Measurements from ENCODE around the gene TAS2R60. TPM values are rescaled to one million over a fixed set of nuclear protein-coding genes. Genes with fewer than 3 reads are reported as not detected.

Gene TAS2R60
- total and polyA plus RNA-seq, 2 of the 4 experiments (the other 2 are of a cell fraction) = not detected

- Histone ChIP-seq H3K4me2 (ENCODE audit: low read depth, low read length) (0 out of 2 replicates have a peak overlapping the region, but pooled peaks have one; percentile 20), H3K23ac (ENCODE audit: low read depth, low read length) (no peak overlapping the region), H2AK5ac (ENCODE audit: low read depth, low read length) (peak overlapping the region; percentile 72; the same call in 1 of the 2 replicates), H4K5ac (ENCODE audit: low read depth, low read length) (peak overlapping the region; percentile 23; the same call in 1 of the 2 replicates), H4K8ac (ENCODE audit: low read depth in 2 of 2, low read length in 2 of 2) (peak overlapping the region; percentile 79 to 85; a peak in 3 of 4 replicates), H3K27me3 (ENCODE audit: control insufficient read depth, insufficient read depth, low read length) (no peaks in the 10 kb centered on the region), H4K20me1 (ENCODE audit: insufficient read depth, low read length) (no peaks in the 10 kb centered on the region; the same call in 1 of the 2 replicates), H2AFZ (replicated peaks; ENCODE audit: low read length, poor library complexity) (peak overlapping the region; percentile 71), H3K4me3 (ENCODE audit: insufficient read depth, low read depth, low read length) (no peak overlapping the region), H3K56ac (ENCODE audit: extremely low read depth, insufficient read depth, low read length) (0 out of 2 replicates have a peak overlapping the region, but pooled peaks have one; percentile 9), H3K9me3 (ENCODE audit: control insufficient read depth, insufficient read depth, low read length) (no peaks in the 10 kb centered on the region; the same call in 1 of the 2 replicates), H3K27ac (ENCODE audit: insufficient read depth, low read length) (no peak overlapping the region), H3K18ac (ENCODE audit: low read depth, low read length) (peak overlapping the region; percentile 54; the same call in 1 of the 2 replicates), H3K9me1 (ENCODE audit: insufficient read depth, low read length) (peaks cover 8% of the 10 kb centered on the region), H2BK20ac (ENCODE audit: low read depth, low read length) (peak overlapping the region; percentile 77), H2BK5ac (ENCODE audit: low read depth, low read length, poor library complexity, severe bottlenecking) (peak overlapping the region; percentile 79), H3K9ac (ENCODE audit: low read depth, low read length) (no peak overlapping the region), H3K4ac (ENCODE audit: low read depth, low read length) (peak overlapping the region; percentile 68; the same call in 1 of the 2 replicates), H3K79me1 (ENCODE audit: low read depth in 1 of 2, low read length in 2 of 2) (no peaks in the 10 kb centered on the region), H3K14ac (replicated peaks; ENCODE audit: low read depth, low read length) (peak overlapping the region; percentile 46), H2BK120ac (ENCODE audit: low read depth, low read length) (peak overlapping the region; percentile 92), H2BK15ac (ENCODE audit: low read depth, low read length) (peak overlapping the region; percentile 79; the same call in 1 of the 3 replicates), H3K36me3 (ENCODE audit: control insufficient read depth, insufficient read depth, low read length) (no peaks in the 10 kb centered on the region), H3K4me1 (ENCODE audit: control insufficient read depth, insufficient read depth, low read length) (peaks cover 14% of the 10 kb centered on the region), H2AK9ac (replicated peaks; ENCODE audit: low read depth, low read length, poor library complexity) (no peak overlapping the region), H4K91ac (ENCODE audit: insufficient read depth, low read depth, low read length) (peak overlapping the region; percentile 61)
- ATAC-seq (ENCODE audit: low read depth) (no peak), DNase-seq (no peak)
- BruUV-seq (replicated peaks) = no TSS peak
- ChIA-PET CTCF (interaction anchor here (0.6 kb wide), 1 partner anchor 28 kb away, joined by 3 read pairs; no protein-coding TSS in a partner anchor), POLR2A (ENCODE audit: unreplicated experiment) (no interaction called here)
- WGBS, 2 experiments (ENCODE audit: extremely low coverage in 2 of 2, insufficient read length in 1 of 2) = no CpG with 5 or more reads among the region's 3 CpGs
- TF ChIP-seq MAZ (IDR thresholded peaks at IDR 0.05; ENCODE audit: borderline replicate concordance, low read depth, low read length) (no peak), RAD21 (IDR thresholded peaks at IDR 0.05; ENCODE audit: low read length) (no peak), SMC3 (IDR thresholded peaks at IDR 0.05; ENCODE audit: low read depth, low read length) (no peak), POLR2A (IDR thresholded peaks at IDR 0.05; ENCODE audit: low read depth, low read length) (no peak), MXI1 (IDR thresholded peaks at IDR 0.05; ENCODE audit: borderline replicate concordance, low read depth, low read length) (no peak)
- dilution Hi-C loops (cut with HindIII; ENCODE audit: low sequenced_read_pairs, unreplicated experiment) (no loop called here), in situ Hi-C loops (cut with MboI; ENCODE audit: low sequenced_read_pairs) (no loop called here), intact Hi-C loops (cut with micrococcal nuclease) (no loop called here)
Measured at GRCh38 chr7:143458681-143459080, 15.4 kb downstream of the TAS2R60 start.

All from IMR-90 (cell line).